Astrocyte of the cerebellum (primary cell): Measurements from ENCODE around the gene GPR160.

Experiments used
- DNase-seq: peaks from one replicate; pipeline ENCODE4 v3.0.0-alpha.2; 2011; ENCODE audit warnings: low read depth
- H3K4me3 ChIP-seq: 2 replicates; pipeline ENCODE4 v1.5.1; 2011; ENCODE audit warnings: mild to moderate bottlenecking, low read depth, low read length, moderate library complexity
- CTCF ChIP-seq: IDR thresholded peaks from 2 replicates; pipeline ENCODE4 v1.5.1; 2012; ENCODE audit warnings: low read length, low read depth, moderate library complexity, mild to moderate bottlenecking; ENCODE audit errors: missing control alignments
- in situ Hi-C: cut with HindIII; loops from 2 replicates; pipeline ENCODE4 v1.10.0; 2017; ENCODE audit warnings: low sequenced_read_pairs

Gene GPR160

GRCh38 chr3:170132335-170132734 lies 94.5 kb downstream of the GPR160 start:
- in situ Hi-C loops, result no loop called here
- TF ChIP-seq CTCF, result no peak
- no peak overlapping the region for H3K4me3 ChIP-seq
- no peak for DNase-seq
